Gastrocnemius medialis (tissue), 4 donors: ENCODE measurements around the gene APBB2. TPM values are rescaled to one million over a fixed set of nuclear protein-coding genes. Genes with fewer than 3 reads are reported as not detected.

Experiments used
- ATAC-seq, 2 donors: fragments of 150-250 bp; one replicate each; pipeline ENCODE4 v1.9.1; 2016
- DNase-seq, 2 donors: peaks; one replicate each; pipeline ENCODE4 v3.0.0-alpha.2; 2019
- H3K27ac ChIP-seq, 4 donors: fragments of 200-600 bp; sonication (generic); 1 replicate in 1 of 4; 2 replicates in 3 of 4; pipeline ENCODE4 v1.5.1; 2016 to 2018; ENCODE audit warnings: mild to moderate bottlenecking in 2 of 4, moderate library complexity in 1 of 4
- H3K27me3 ChIP-seq, 3 donors: fragments of 200-600 bp; sonication (generic) in 2 of 3; 1 replicate in 1 of 3; 2 replicates in 2 of 3; pipeline versions ENCODE4 v1.5.1 to v1.6.0; 2016 to 2019; ENCODE audit warnings: mild to moderate bottlenecking in 1 of 3, moderate library complexity in 1 of 3
- H3K36me3 ChIP-seq, 2 donors: fragments of 200-600 bp; sonication (generic) in 1 of 2; one replicate each; pipeline ENCODE4 v1.5.1; 2017 to 2018
- H3K4me1 ChIP-seq, 2 donors: fragments of 200-600 bp; sonication (generic) in 1 of 2; one replicate each; pipeline ENCODE4 v1.5.1; 2016 to 2017; ENCODE audit warnings: mild to moderate bottlenecking in 2 of 2
- H3K4me3 ChIP-seq, 4 donors: fragments of 200-600 bp; sonication (generic) in 3 of 4; 1 replicate in 1 of 4; 2 replicates in 3 of 4; pipeline ENCODE4 v1.5.1; 2016 to 2019; ENCODE audit warnings: mild to moderate bottlenecking in 2 of 4
- H3K9me3 ChIP-seq, 3 donors: fragments of 200-600 bp; sonication (generic) in 2 of 3; 1 replicate in 1 of 3; 2 replicates in 2 of 3; pipeline ENCODE4 v1.5.1; 2016 to 2019
- POLR2A ChIP-seq, 2 donors: fragments of 450-650 bp; IDR thresholded peaks; one replicate each; pipeline ENCODE4 v1.6.1; 2017; ENCODE audit warnings: antibody characterized with exemption in 2 of 2, mild to moderate bottlenecking in 2 of 2, moderate library complexity in 2 of 2
- in situ Hi-C, 4 donors: fragments of 200-750 bp; cut with MboI; loops; one replicate each; pipeline versions ENCODE4 v1.15.0 to v1.8.0; 2017; ENCODE audit warnings: low sequenced_read_pairs in 4 of 4
- intact Hi-C: fragments of 100-400 bp; cut with DNase I; formaldehyde crosslinking; loops from one replicate; pipeline ENCODE4 v1.15.1; 2023; ENCODE audit warnings: low total_unique reads
- total RNA-seq, 4 donors: library from RNA; depleted of rRNA; stranded (reverse); fragments of >200 nt; gene quantifications; one replicate each; pipeline versions ENCODE4 v1.1.0 to v1.2.3, GENCODE V29; 2016
- TF ChIP-seq, protein P1 (sequence below), 5 experiments: fragments of 450-650 bp in 3 of 5; fragments of 200-600 bp in 2 of 5; sonication (generic) in 2 of 5; IDR thresholded peaks in 4 of 5; conservative IDR thresholded peaks in 1 of 5; 1 replicate in 4 of 5; 2 replicates in 1 of 5; pipeline ENCODE4 v1.5.1; 2016 to 2019; ENCODE audit warnings: antibody characterized with exemption in 5 of 5, mild to moderate bottlenecking in 3 of 5, moderate library complexity in 3 of 5

The APBB2 gene
- total RNA-seq, 4 donors from 2014 or later: 14.3 to 20.5 (median 14.5) TPM

DNA sequence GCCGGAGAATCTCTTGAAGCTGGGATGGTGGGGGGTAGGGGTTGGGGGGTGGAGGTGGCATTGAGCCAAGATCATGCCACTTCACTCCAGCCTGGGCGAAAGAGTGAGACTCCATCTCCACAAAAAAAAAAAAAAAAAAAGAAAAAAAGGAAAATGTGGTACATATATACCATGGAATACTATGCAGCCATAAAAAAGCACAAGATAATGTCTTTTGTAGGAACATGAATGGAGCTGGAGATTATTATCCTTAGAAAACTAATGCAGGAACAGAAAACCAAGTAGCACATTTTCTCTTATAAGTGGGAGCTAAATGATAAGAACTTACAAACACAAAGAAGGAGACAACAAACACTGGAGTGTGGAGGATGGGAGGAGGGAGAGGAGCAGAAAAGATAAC lies 188.5 kb downstream of the APBB2 start:
- no peak for ATAC-seq
- no peak for TF ChIP-seq POLR2A (IDR thresholded peaks at IDR 0.05)
- TF ChIP-seq, protein P1, sequence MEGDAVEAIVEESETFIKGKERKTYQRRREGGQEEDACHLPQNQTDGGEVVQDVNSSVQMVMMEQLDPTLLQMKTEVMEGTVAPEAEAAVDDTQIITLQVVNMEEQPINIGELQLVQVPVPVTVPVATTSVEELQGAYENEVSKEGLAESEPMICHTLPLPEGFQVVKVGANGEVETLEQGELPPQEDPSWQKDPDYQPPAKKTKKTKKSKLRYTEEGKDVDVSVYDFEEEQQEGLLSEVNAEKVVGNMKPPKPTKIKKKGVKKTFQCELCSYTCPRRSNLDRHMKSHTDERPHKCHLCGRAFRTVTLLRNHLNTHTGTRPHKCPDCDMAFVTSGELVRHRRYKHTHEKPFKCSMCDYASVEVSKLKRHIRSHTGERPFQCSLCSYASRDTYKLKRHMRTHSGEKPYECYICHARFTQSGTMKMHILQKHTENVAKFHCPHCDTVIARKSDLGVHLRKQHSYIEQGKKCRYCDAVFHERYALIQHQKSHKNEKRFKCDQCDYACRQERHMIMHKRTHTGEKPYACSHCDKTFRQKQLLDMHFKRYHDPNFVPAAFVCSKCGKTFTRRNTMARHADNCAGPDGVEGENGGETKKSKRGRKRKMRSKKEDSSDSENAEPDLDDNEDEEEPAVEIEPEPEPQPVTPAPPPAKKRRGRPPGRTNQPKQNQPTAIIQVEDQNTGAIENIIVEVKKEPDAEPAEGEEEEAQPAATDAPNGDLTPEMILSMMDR (IDR thresholded peaks at IDR 0.05 in 4 of 5, conservative IDR thresholded peaks at IDR 0.05 in 1 of 5): no peak
- in situ Hi-C loops (no loop called here), intact Hi-C loops (no loop called here)
- Histone ChIP-seq H3K4me3 (no peak overlapping the region), H3K27me3 (no peaks in the 10 kb centered on the region), H3K4me1 (peaks cover 12 to 16% of the 10 kb centered on the region in 2 donors), H3K36me3 (no peaks in the 10 kb centered on the region), H3K27ac (no peak overlapping the region), H3K9me3 (peaks cover 0 to 7% (median 0%) of the 10 kb centered on the region in 3 donors)
- no peak for DNase-seq

DNA sequence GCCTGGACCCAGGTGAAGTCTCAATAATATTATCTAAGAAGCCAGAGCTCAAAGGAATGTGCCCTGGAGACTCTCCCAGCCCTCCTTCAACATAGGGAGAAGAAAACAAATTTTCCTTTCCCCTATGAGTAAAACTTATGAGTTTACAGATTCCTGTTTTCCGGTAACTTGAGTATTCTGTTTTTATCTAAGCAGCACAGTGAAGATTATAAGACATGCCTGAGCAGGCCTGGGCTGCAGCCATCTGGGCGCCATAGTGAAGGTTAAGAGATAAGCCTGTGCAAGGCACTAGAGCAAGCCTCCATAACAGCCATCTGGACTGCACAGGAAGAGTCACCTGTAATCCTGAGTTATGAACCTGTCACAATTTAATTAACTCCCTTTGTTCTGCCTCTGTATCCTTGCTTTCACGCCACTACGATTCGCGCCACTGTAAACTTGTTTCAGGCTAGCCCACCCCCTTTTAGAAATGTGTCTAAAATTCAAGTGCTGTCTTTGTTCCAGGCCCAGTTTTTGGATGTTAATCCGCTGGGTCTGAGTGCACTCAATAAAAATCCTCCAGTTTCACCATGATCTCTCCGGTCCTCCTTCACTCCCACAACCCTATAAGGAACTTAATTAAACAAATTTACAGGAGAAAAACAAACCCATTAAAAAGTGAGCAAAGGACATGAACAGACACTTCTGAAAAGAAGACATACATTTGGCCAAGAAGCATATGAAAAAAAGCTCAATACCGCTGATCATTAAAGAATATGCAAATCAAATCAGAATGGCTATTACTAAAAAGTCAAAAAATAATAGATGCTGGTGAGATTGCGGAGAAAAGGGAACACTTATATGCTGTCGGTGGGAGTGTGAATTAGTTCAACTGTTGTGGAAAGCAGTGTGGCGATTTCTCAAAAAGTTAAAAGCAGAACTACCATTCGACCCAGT lies 189.5 kb downstream of the APBB2 start:
- intact Hi-C loops: no loop called here
- TF ChIP-seq, protein P1 (IDR thresholded peaks at IDR 0.05 in 4 of 5, conservative IDR thresholded peaks at IDR 0.05 in 1 of 5): no peak
- no peak for TF ChIP-seq POLR2A (IDR thresholded peaks at IDR 0.05)
- H3K4me3 ChIP-seq: no peak overlapping the region

DNA sequence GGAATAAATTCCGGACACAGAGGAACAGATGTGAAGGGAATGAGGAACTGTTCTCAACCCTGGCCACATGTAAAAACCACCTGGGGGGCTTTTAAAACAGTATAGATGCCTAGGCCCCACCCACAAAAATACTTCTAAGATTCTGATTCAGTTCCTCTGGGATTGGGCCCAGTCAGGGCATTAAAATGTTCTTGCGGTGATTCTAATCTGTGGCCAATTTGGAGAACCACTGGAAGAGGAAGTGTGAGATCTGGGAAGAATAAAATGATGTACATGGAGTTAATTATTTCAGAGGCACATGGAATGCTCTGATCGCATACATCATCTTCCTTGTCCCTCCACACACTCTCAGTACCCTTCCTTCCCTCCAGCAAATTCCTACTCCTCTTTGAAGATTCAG lies 192.2 kb downstream of the APBB2 start:
- no peak for DNase-seq
- Histone ChIP-seq H3K27ac (no peak overlapping the region), H3K4me3 (no peak overlapping the region), H3K36me3 (no peaks in the 10 kb centered on the region), H3K4me1 (no peaks in the 10 kb centered on the region), H3K9me3 (peaks cover 0 to 7% (median 0%) of the 10 kb centered on the region in 3 donors), H3K27me3 (no peaks in the 10 kb centered on the region)
- ATAC-seq: no peak
- TF ChIP-seq POLR2A (IDR thresholded peaks at IDR 0.05): no peak
- TF ChIP-seq, protein P1 (IDR thresholded peaks at IDR 0.05 in 4 of 5, conservative IDR thresholded peaks at IDR 0.05 in 1 of 5): no peak
- in situ Hi-C loops (no loop called here), intact Hi-C loops (no loop called here)

More for the DNA sequence above, 189.5 kb downstream of the APBB2 start:
- Histone ChIP-seq H3K4me1 (peaks cover 12 to 16% of the 10 kb centered on the region in 2 donors), H3K9me3 (peaks cover 0 to 7% (median 0%) of the 10 kb centered on the region in 3 donors), H3K27ac (no peak overlapping the region), H3K36me3 (no peaks in the 10 kb centered on the region), H3K27me3 (no peaks in the 10 kb centered on the region)
- ATAC-seq: no peak
- DNase-seq: no peak
- in situ Hi-C loops: no loop called here

DNA sequence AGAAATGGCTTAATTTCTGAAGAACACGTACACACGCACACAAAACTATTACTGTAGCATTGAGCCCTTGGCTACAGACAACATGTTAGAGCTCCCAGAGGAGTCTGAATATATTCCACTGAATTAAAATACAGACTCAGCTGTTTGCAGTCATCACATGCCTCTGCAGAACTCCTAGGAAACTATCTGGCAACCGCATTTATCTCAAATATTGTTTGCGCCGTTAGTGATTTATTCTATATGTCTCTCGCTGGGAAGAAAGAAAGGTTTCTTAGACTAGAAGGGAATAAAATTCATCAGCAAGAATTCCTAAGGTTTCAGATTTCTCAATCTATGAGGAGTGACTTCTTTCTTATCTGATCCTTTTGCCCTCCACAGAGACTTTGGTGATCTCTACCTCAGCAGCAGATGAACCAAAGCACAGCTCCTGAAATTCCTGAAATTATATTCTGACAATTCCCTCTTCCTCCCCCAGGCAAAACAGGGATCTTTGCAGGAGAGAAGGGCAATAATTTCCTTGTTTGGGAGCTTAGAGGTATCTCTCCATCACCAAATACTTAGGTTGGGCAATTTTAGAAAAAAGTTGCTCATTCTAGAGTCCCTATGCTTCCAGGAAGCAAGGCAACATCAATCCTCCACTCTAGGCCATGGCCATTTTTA lies 199.2 kb downstream of the APBB2 start:
- ATAC-seq: no peak
- no peaks in the 10 kb centered on the region for H3K36me3 ChIP-seq
- no peaks in the 10 kb centered on the region for H3K9me3 ChIP-seq
- H3K27me3 ChIP-seq: no peaks in the 10 kb centered on the region
- H3K27ac ChIP-seq: no peak overlapping the region
- in situ Hi-C loops: no loop called here
- peaks cover 0 to 13% of the 10 kb centered on the region in 2 donors for H3K4me1 ChIP-seq
- TF ChIP-seq POLR2A (IDR thresholded peaks at IDR 0.05): no peak
- TF ChIP-seq, protein P1 (IDR thresholded peaks at IDR 0.05 in 4 of 5, conservative IDR thresholded peaks at IDR 0.05 in 1 of 5): no peak
- no peak for DNase-seq
- H3K4me3 ChIP-seq: no peak overlapping the region
- intact Hi-C loops: no loop called here
